CD4-positive, CD25-positive, alpha-beta regulatory T cell (primary cell): ENCODE data around the gene SYT3. TPM values are rescaled to one million over a fixed set of nuclear protein-coding genes. Genes with fewer than 3 reads are reported as not detected.

Experiments
- ATAC-seq, 2 donors: fragments of 150-1000 bp; cut with Tn5 transposase; one replicate each; pipeline ENCODE4 v1.10.0; 2021; ENCODE audit warnings: low read depth in 2 of 2, moderate number of reproducible peaks in 2 of 2, moderate library complexity in 1 of 2
- DNase-seq, 3 donors: peaks; one replicate each; pipeline versions ENCODE4 v3.0.0 to v3.0.0-alpha.2; 2012 to 2022; ENCODE audit warnings: mixed read lengths in 1 of 3
- H3K27ac ChIP-seq: one replicate; pipeline ENCODE4 v1.7.0; 2013; ENCODE audit warnings: mild to moderate bottlenecking, low read length; ENCODE audit not compliant: insufficient read depth, poor library complexity, severe bottlenecking
- H3K27me3 ChIP-seq: one replicate; pipeline ENCODE4 v1.7.0; 2013; ENCODE audit warnings: low read length; ENCODE audit not compliant: control insufficient read depth, insufficient read depth
- H3K36me3 ChIP-seq: one replicate; pipeline ENCODE4 v1.7.0; 2013; ENCODE audit warnings: mild to moderate bottlenecking, low read length, moderate library complexity; ENCODE audit not compliant: control insufficient read depth, insufficient read depth
- H3K4me1 ChIP-seq: 2 replicates; pipeline ENCODE4 v1.7.0; 2013; ENCODE audit warnings: mild to moderate bottlenecking, low read length; ENCODE audit not compliant: insufficient read depth, control insufficient read depth, poor library complexity, severe bottlenecking
- H3K4me3 ChIP-seq: one replicate; pipeline ENCODE4 v1.7.0; 2013; ENCODE audit warnings: low read depth, mild to moderate bottlenecking, low read length, moderate library complexity
- H3K9me3 ChIP-seq, 2 experiments: 1 replicate in 1 of 2; 2 replicates in 1 of 2; pipeline ENCODE4 v1.7.0; 2013; ENCODE audit warnings: low read length in 2 of 2, mild to moderate bottlenecking in 1 of 2, moderate library complexity in 1 of 2; ENCODE audit not compliant: control insufficient read depth in 2 of 2
- H3K27ac Mint-ChIP-seq, 3 donors: one replicate each; pipeline ENCODE4 v1.8.0; 2020 to 2022; ENCODE audit warnings: mild to moderate bottlenecking in 3 of 3, mixed read lengths in 3 of 3, moderate library complexity in 2 of 3
- H3K27me3 Mint-ChIP-seq: one replicate; pipeline ENCODE4 v1.8.0; 2022; ENCODE audit warnings: mild to moderate bottlenecking, mixed read lengths
- H3K36me3 Mint-ChIP-seq: one replicate; pipeline ENCODE4 v1.8.0; 2020; ENCODE audit warnings: mixed read lengths
- H3K4me1 Mint-ChIP-seq, 4 donors: one replicate each; pipeline ENCODE4 v1.8.0; 2020 to 2022; ENCODE audit warnings: mixed read lengths in 4 of 4, mild to moderate bottlenecking in 1 of 4
- H3K4me3 Mint-ChIP-seq, 4 donors: one replicate each; pipeline ENCODE4 v1.8.0; 2020 to 2022; ENCODE audit warnings: mild to moderate bottlenecking in 4 of 4, mixed read lengths in 4 of 4, moderate library complexity in 3 of 4
- H3K9me3 Mint-ChIP-seq, 7 donors: one replicate each; pipeline ENCODE4 v1.8.0; 2020 to 2022; ENCODE audit warnings: mixed read lengths in 7 of 7, mild to moderate bottlenecking in 3 of 7, moderate library complexity in 2 of 7
- polyA plus RNA-seq, 4 donors: library from polyadenylated mRNA; unstranded; fragments of 300-500 nt; fragmentation: Illumina TruSeq; gene quantifications; one replicate each; pipeline ENCODE4 v1.2.3, GENCODE V29; 2021
- total RNA-seq: library from RNA; stranded (reverse); gene quantifications from one replicate; pipeline ENCODE4 v1.2.3, GENCODE V29; 2022

Gene SYT3
- total and polyA plus RNA-seq, 5 donors from 2014 or later: not detected

- ATAC-seq (no peak), DNase-seq (no peak)
- Mint-ChIP-seq H3K36me3 (peaks cover 4% of the 10 kb centered on the region), H3K9me3 (peaks cover 0 to 3% (median 0%) of the 10 kb centered on the region in 7 donors), H3K27me3 (peaks cover 55% of the 10 kb centered on the region), H3K4me1 (peaks cover 0 to 6% (median 1%) of the 10 kb centered on the region in 4 donors), H3K4me3 (no peak overlapping the region), H3K27ac (no peak overlapping the region)
- Histone ChIP-seq H3K4me3 (no peak overlapping the region), H3K36me3 (no peaks in the 10 kb centered on the region), H3K27me3 (no peaks in the 10 kb centered on the region), H3K9me3 (no peaks in the 10 kb centered on the region), H3K27ac (no peak overlapping the region), H3K4me1 (no peaks in the 10 kb centered on the region)
These were observed 27.6 kb upstream of the SYT3 start for GRCh38 chr19:50667177-50667758.

DNA sequence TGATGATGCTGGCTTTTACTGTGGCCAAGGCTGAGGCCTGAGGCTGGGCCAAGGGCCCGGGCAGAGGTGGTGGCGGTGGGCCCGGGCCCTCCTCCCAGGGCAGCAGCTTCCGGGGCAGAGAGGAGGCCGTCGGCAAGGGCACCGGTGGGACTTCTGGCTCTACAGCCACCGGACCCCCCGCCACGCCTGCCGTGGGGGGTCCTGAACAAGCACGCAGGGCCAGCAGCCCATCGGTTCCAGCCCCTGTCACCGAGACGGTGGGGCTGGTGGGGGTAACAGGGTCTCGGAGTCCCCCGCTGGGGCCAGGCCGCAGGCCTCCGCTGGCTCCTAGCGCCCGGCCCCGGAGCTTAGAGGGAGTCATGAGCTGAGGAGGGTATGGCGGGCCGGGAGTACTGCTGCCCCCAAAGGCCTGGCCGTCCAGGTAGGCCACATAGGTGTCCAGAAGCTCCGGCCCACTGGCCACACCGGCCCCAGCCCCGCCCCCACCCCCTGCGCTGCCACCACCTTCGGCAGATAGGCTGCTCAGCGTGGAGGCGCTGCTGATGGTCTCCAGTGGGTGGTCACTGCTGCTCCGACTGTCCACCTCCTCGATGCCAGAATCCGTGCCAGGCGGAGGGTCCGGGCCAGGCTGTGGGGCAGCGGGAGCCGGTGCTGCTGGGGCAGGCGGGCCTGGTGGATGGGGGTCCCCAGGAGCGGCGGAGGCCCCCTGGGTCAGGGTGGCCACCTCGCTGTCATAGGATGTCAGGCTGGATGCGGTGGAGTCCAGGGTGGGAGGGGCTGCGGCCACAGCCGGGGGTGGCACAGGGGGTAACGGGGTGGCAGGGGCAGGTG lies 26.9 kb upstream of the SYT3 start:
- H3K9me3 ChIP-seq: no peaks in the 10 kb centered on the region
- Mint-ChIP-seq H3K4me1 (peaks cover 0 to 6% (median 1%) of the 10 kb centered on the region in 4 donors), H3K27me3 (peaks cover 55% of the 10 kb centered on the region), H3K9me3 (peaks cover 0 to 3% (median 0%) of the 10 kb centered on the region in 7 donors), H3K4me3 (no peak overlapping the region), H3K36me3 (peaks cover 4% of the 10 kb centered on the region), H3K27ac (no peak overlapping the region)
- ATAC-seq (no peak), DNase-seq (no peak)
- no peak overlapping the region for H3K27ac ChIP-seq
- H3K36me3 ChIP-seq: no peaks in the 10 kb centered on the region
- no peaks in the 10 kb centered on the region for H3K4me1 ChIP-seq
- H3K4me3 ChIP-seq: no peak overlapping the region
- H3K27me3 ChIP-seq: no peaks in the 10 kb centered on the region

- H3K27me3 Mint-ChIP-seq: peaks cover 38% of the 10 kb centered on the region
- no peaks in the 10 kb centered on the region for H3K27me3 ChIP-seq
These were observed 24.5 kb upstream of the SYT3 start for GRCh38 chr19:50664204-50664603.

DNA sequence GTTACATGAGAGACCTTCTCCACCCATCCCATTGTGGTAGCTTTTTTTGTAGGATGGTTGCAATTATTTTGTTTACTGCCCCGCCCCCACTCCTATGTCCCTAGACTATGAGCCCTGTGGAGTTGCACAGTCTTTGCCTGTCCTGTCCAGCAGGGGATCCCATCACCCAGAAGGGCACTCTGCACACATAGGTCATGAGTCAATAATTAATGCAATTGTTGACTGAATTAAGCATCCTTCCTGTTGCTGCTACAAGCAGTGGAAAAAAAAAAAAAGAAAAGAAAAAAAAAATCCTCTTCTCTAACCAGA lies 23.8 kb upstream of the SYT3 start:
- H3K27me3 ChIP-seq: no peaks in the 10 kb centered on the region
- Mint-ChIP-seq H3K4me1 (peaks cover 0 to 11% (median 3%) of the 10 kb centered on the region in 4 donors), H3K27ac (no peak overlapping the region), H3K27me3 (peaks cover 39% of the 10 kb centered on the region), H3K4me3 (peak overlapping the region in 1 of 4 donors; percentile 6), H3K9me3 (peaks cover 0 to 4% (median 1%) of the 10 kb centered on the region in 7 donors), H3K36me3 (no peaks in the 10 kb centered on the region)
- no peaks in the 10 kb centered on the region for H3K36me3 ChIP-seq
- no peak for DNase-seq
- H3K27ac ChIP-seq: no peak overlapping the region
- H3K4me1 ChIP-seq: peaks cover 8% of the 10 kb centered on the region
- peaks cover 0 to 4% of the 10 kb centered on the region in 2 experiments for H3K9me3 ChIP-seq
- no peak overlapping the region for H3K4me3 ChIP-seq
- no peak for ATAC-seq

More at GRCh38 chr19:50664204-50664603, 24.5 kb upstream of the SYT3 start:
- Histone ChIP-seq H3K4me3 (no peak overlapping the region), H3K36me3 (no peaks in the 10 kb centered on the region), H3K9me3 (no peaks in the 10 kb centered on the region), H3K4me1 (peaks cover under 1% of the 10 kb centered on the region), H3K27ac (no peak overlapping the region)
- DNase-seq: no peak
- Mint-ChIP-seq H3K27ac (no peak overlapping the region), H3K36me3 (no peaks in the 10 kb centered on the region), H3K9me3 (peaks cover 0 to 2% (median 1%) of the 10 kb centered on the region in 7 donors), H3K4me3 (no peak overlapping the region), H3K4me1 (peaks cover 0 to 7% (median 3%) of the 10 kb centered on the region in 4 donors)
- no peak for ATAC-seq

DNA sequence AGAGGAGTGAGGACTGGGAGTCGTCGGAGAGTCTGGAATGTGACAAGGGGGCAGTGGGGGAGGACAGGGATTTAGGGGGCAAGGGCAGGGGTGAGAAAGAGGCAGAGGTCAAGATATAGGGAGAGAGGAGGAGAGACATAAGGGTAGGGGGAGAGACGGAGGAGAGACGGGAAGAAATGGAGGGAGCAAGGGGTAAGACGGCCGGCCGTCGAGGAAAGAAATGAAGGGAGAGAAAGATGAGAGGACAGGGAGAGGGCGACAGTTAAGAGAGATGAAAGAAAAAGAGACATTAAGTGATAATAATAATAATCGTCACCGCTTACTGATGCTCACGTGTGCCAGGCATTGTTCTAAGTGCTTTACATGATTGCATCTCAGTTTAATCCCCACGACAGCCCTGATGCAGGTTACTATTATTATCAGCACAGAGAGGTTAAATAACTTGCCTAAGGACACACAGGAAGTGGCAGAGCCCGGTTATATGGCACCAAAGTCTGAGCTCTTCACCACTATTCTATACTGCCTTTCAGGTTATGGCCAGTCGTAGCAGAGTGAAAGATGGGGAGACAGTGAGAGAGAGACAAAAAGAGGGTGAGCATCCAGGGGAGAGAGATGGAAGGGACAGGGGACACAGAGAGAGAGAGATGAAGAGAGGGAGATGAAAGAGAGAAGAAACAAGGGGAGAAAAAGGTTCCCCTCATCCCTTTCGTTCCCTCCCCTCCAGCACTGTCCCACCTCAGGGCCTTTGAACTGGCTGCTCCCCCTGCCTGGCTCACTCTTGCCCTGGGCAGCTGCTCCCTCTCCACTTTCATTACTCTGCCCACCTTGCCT lies 23.2 kb upstream of the SYT3 start:
- no peak for ATAC-seq
- Histone ChIP-seq H3K4me3 (no peak overlapping the region), H3K27ac (no peak overlapping the region), H3K36me3 (no peaks in the 10 kb centered on the region), H3K9me3 (peaks cover 0 to 5% of the 10 kb centered on the region in 2 experiments), H3K4me1 (peaks cover 14% of the 10 kb centered on the region), H3K27me3 (no peaks in the 10 kb centered on the region)
- Mint-ChIP-seq H3K36me3 (no peaks in the 10 kb centered on the region), H3K4me1 (peaks cover 4 to 17% (median 8%) of the 10 kb centered on the region in 4 donors), H3K4me3 (no peak overlapping the region), H3K27me3 (peaks cover 44% of the 10 kb centered on the region), H3K9me3 (peaks cover 0 to 7% (median 1%) of the 10 kb centered on the region in 7 donors), H3K27ac (no peak overlapping the region)
- DNase-seq: no peak

DNA sequence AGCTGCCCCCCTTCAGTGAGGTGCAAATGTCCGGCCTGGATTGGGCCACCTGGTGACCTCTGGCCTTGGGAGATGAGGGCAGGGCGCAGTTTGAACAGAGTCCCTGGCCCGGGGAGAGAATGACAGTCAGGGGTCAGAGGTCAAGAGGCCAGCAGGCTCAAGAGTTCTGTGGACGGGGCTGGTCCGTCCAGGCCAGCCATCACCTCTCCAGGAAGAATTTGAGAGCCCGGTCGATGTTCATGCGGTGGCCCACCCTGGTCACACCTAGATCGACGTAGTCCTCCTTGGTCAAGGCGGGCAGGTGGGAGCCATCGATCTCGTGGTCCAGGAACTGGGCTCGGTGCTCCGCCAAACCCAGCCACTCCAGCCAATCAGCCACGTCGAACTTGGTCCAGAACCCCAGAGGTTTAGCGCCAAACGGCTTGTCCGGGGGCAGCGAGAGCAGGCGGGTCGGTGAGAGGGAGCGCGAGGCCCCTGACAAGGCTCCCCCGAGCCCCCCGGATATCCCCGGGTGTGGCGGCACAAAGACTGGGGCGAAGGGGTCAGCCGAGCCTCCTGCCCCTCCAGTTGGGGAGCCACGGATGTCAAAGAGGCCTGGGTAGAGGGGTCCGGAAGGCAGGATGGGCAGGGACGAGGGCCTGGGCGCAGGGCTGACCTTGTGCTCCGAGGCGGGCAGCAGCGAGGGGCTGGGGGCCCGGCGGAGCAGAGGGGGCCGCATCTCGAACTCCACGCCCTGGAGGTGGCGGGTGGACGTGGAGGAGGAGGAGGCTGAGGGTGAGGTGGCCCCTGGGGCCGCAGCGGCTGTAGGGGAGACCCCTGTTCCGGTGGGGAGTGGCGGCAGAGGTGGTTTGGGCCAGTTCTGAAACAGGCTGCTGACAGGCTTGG lies 22.3 kb upstream of the SYT3 start:
- DNase-seq (no peak), ATAC-seq (no peak)
- H3K36me3 Mint-ChIP-seq: no peaks in the 10 kb centered on the region
- Histone ChIP-seq H3K4me1 (peaks cover 16% of the 10 kb centered on the region), H3K4me3 (no peak overlapping the region), H3K27me3 (peaks cover 7% of the 10 kb centered on the region), H3K27ac (no peak overlapping the region), H3K9me3 (peaks cover 3 to 9% of the 10 kb centered on the region in 2 experiments), H3K36me3 (no peaks in the 10 kb centered on the region)
- no peak overlapping the region for H3K27ac Mint-ChIP-seq
- peaks cover 52% of the 10 kb centered on the region for H3K27me3 Mint-ChIP-seq
- H3K9me3 Mint-ChIP-seq: peaks cover 0 to 16% (median 5%) of the 10 kb centered on the region in 7 donors
- no peak overlapping the region for H3K4me3 Mint-ChIP-seq
- peaks cover 6 to 23% (median 13%) of the 10 kb centered on the region in 4 donors for H3K4me1 Mint-ChIP-seq

DNA sequence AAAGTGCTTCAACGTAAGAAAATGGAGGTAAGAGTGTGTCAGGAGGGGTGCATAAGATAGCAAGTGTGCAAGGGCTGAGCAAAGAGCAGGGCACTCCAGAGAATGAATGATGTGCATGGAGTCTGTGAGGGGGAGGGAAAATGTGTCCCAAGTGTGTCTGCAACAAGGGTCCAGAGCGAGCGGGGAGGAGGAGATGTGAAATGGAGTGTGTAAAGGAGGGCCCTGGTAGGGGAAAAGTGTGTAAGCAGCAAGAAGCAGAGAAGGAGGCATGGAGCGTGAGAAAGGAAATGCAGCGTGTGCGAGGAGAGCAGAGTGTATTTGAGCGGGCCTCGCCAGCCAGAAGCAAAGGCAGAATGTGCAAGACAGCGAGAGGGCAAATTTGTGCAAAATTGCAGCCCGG lies 21.3 kb upstream of the SYT3 start:
- Histone ChIP-seq H3K4me1 (peaks cover 16% of the 10 kb centered on the region), H3K4me3 (no peak overlapping the region), H3K27ac (no peak overlapping the region), H3K9me3 (peaks cover 3 to 9% of the 10 kb centered on the region in 2 experiments), H3K36me3 (no peaks in the 10 kb centered on the region), H3K27me3 (peaks cover 7% of the 10 kb centered on the region)
- Mint-ChIP-seq H3K4me1 (peaks cover 6 to 23% (median 13%) of the 10 kb centered on the region in 4 donors), H3K9me3 (peaks cover 0 to 19% (median 5%) of the 10 kb centered on the region in 7 donors), H3K27ac (no peak overlapping the region), H3K4me3 (no peak overlapping the region), H3K36me3 (no peaks in the 10 kb centered on the region), H3K27me3 (peaks cover 50% of the 10 kb centered on the region)
- ATAC-seq (no peak), DNase-seq (no peak)
